Activated CD8-positive, alpha-beta memory T cell treated with anti-CD3 and anti-CD28 coated beads for 24 hours (primary cell): ENCODE measurements around the gene LEPR.
A peak's percentile ranks its signal among the peaks of the same experiment; 100 is the strongest.

Source experiments
- DNase-seq: peaks from one replicate; pipeline ENCODE4 v3.0.0-alpha.2; 2020

The LEPR gene

GRCh38 chr1:65412984-65413375 is 7.5 kb upstream of the LEPR start:
- no peak for DNase-seq

GRCh38 chr1:65414538-65414937 is 5.9 kb upstream of the LEPR start:
- DNase-seq, result no peak

DNA sequence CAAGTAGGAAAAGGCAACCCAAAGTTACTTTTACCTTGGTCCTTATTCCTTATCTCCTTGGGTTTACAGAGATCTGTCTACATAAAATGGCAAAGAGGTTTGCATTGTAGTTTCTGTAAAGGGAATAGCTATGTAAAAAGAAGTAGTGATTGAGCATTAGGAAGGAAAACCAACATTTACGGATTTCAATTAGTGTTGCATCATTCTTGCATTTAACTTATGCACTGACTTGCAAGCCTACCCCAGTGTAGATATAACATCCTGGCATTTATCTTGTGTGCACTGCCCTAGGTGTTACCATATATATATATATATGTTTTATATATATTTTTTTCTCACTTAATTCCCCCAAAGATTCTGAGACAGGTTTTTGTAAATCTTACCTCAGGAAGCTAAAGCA is 3.7 kb upstream of the LEPR start:
- DNase-seq, result no peak

DNA sequence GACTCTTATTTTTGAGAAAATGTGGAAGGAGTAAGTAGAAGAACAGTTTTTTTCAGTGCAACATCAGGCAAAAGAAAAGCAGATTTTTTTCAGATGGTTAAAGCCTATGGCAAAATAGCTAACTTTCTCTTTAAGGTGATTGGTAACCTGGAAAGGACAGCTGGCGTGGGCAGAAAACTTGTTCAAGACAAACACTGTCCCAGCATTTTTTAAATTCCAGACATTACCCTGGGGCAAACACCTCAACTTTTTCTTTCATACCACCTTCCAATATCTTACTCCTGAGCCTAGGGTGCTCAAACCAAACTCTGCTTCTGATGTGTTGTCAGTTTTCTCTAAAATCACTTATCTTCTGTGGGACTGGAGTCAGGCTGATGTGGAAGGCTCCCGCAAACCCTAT is 2.7 kb upstream of the LEPR start:
- DNase-seq, result no peak

GRCh38 chr1:65418522-65419185 is 1.8 kb upstream of the LEPR start:
- no peak for DNase-seq

GRCh38 chr1:65419681-65420589 is 533 bp upstream of the LEPR start:
- DNase-seq, result peak; percentile 98

DNA sequence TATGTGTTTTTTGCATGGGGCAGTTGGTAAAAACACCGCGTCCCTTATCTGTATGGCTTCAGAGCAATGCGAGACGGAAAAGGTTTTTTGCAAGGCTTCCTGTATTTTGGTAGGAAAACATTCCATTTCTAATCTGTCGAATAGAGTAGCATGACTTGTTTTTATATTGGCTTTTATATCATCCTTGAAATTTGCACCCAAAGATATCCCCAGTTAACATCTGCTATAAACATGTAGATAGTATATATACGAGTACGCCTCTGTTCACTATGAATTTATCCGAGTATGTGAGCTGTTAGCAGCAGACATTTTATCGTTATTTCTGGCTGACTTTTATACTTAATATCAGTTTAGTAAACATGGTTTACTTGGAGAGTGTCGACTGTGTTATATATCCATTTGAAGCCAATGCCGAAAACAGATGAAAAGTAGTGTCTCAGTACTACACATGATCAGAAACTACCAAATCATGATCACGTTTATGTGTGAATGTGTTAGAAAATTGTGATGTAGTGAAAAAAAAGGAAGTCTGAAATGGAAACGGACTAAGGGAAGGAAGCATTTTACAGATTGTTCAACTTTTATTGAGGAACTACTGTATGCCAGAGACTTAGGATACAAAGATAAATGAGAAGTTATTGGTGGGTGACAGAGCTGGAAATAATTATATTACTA is 1.0 kb downstream of the LEPR start:
- DNase-seq, result no peak

DNA sequence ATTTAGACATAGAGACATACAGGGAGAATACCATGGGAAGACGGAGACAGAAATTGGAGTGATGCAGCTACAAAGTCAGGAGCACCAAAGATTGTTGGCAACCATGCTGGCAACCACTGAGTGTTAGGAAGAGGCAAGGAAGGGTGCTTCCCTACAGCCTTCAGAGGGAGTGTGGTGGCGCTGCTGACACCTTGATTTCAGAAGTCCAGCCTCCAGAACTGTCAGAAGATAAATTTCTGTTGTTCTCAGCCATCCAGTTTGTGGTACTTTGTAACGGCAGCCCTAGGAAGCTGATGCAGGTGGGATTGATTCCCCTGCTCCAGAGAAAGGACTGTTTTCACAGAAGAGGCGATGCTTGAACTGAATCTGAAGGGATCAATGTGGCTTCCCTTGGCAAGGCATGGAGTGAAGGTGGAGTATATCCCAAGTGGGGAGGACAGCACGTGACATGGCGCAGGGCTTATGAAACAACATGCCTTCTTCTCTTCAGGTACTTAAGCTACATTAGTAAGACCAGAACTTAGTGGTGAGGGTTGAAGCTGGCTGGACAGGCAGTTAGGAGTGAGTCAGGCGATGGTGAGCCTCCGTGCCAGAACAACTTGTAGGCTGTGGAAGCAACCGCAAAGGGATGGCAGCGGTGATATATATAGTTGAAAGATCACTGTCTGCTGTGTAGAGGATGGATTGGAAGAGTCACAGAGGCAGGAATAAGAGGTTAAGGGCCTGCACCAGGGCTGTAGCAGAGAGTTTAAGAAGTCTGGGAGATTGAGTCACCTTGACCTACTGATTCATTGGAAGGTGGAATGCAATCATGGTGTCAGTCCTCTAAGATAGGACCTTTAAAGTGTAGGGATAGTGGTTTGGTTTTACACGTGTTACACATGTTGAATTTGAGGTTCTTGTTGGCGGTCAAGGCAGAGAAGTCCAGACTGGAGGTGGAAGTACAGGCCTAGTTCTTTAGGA is 2.1 kb downstream of the LEPR start:
- no peak for DNase-seq

DNA sequence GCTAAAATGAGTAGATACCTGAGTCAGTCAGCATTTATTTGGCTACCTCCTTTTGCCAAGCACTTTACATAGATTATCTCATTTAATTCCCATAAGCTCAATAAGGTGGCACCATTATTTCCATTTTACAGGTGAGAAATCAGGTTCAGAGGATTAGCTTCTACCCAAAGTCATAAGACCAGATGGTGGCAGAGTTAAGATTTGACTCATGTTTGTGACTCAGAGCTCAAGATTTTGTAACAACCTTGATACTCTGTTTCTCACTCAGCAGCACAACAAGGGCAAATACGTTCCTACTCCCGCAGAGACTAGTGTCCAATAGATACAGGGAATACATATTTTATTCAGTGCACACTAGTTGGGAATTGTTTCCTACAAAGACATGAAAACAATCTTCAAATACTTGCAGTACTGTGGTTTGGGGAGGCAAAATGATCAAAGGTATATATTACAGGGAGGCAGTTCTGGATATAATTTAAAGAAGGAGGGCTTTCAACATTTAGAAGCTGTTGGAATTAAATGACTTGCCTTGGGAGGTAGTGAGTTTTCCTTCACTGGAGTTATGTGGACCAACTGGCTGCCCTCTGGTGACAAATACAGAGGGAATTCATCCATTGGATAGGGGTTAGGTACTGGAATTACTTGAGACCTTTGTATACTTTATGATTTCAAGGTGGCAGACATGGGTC is 3.6 kb downstream of the LEPR start:
- no peak for DNase-seq

- no peak for DNase-seq
These were observed 4.1 kb downstream of the LEPR start for GRCh38 chr1:65424573-65424889.

DNA sequence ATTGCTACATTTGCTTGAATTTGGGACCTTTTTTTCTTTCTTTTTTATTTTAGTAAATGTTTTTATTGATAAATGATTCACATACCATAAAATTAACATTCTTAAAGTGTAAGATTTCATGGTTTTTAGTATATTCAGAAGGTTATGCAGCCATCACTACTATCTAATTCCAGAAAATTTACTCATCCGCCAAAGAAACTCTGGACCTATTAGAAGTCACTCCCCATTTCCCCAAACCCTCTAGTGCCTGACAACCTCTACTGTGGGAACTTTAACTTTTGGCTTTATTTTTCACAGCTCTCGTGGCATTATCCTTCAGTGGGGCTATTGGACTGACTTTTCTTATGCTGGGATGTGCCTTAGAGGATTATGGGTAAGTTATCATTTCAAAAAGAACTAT is 4.5 kb downstream of the LEPR start:
- no peak for DNase-seq

DNA sequence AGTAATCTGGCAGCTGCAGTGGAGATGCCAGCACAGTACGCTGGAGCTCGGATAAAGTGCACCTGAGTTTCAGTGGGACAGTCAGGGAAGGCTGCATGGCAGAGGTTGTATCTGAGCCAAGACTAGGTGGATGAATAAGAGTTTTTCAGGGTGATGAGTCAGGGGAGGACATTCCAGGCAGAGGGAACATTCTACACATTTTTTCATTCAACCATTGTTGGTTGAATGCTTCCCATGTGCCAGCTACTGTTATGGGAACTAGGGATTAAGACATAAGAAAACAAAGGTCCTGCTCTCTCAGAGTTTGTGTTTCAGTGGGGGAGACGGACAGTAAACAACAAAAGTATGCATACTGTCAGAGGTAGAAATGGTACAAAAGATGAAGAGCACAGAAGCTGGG is 5.2 kb downstream of the LEPR start:
- no peak for DNase-seq

GRCh38 chr1:65429078-65429477 is 8.6 kb downstream of the LEPR start:
- no peak for DNase-seq

DNA sequence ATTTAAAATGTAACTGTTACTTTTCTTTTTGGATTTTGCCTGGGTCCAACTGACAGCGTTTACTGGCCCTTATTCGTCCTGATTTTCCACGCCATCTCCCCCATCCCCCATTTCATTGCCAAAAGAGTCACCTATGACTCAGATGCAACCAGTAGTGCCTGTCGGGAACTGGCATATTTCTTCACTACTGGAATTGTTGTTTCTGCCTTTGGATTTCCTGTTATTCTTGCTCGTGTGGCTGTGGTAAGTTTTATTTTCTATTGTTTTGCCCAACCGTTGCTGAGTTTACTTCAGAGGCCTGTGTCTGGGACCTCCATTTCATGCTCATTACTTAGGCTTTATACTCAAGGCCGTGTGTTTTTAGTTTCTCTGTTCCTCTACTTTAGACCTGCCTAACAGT is 9.3 kb downstream of the LEPR start:
- no peak for DNase-seq

- DNase-seq, result no peak
These were observed 10.7 kb downstream of the LEPR start for GRCh38 chr1:65431111-65431705.

DNA sequence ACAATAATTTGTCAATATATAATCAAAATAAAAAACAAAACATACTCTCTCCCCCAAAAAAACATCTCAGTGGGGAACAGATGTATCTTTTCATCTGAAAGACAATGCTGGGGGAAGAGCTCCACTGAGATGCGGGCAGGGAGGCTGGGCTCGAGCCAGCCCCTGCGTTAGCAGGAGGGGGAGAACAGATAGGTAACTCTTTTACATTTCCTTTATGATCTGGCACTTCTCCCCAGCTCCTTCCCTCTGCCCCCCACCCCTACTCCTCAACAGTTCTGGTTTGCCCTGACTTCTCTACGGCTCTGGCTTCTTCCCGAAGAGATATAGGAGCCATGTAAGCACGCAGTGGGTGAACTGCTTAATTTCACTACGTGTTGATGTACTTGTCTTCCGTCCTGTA is 12.4 kb downstream of the LEPR start:
- no peak for DNase-seq

DNA sequence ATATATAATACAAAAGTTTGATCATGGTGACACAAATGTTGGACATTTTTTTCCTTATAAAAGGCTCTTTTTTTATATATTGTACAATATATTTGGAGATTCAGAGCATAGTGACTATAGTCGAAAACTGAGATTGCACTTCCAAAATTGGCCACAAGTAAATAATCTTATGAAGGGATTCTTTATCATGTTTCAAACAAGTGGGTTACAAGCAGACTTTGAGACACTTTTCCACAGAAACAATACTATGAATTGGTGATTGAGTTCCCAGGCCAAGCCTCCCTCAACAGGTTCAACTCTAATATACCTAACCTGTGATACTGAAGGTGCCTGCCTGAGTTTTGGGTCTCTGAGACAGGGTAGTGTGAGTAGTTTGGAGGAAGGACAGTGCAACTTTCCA is 13.8 kb downstream of the LEPR start:
- no peak for DNase-seq

DNA sequence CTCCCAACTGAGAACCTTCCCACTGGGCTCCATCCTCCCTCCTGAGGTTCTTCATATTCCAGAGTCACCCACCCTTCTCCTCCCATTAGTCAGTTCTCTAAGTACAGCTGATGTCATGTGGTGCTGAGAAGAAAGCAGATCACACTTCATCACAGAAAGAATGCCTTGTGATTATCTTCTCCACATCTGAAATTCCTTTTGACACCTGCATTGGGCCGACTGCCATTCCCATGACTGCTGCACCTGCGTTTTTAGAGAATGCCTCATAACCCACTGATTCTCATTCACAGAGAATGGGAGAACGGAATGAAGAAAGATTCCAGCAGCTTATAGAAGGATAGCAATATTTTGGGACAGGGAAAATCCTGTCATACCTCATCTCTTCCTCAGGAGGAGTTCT is 14.3 kb downstream of the LEPR start:
- DNase-seq, result no peak

GRCh38 chr1:65435987-65436386 is 15.5 kb downstream of the LEPR start:
- DNase-seq, result no peak

GRCh38 chr1:65437616-65438015 is 17.1 kb downstream of the LEPR start:
- DNase-seq, result no peak

DNA sequence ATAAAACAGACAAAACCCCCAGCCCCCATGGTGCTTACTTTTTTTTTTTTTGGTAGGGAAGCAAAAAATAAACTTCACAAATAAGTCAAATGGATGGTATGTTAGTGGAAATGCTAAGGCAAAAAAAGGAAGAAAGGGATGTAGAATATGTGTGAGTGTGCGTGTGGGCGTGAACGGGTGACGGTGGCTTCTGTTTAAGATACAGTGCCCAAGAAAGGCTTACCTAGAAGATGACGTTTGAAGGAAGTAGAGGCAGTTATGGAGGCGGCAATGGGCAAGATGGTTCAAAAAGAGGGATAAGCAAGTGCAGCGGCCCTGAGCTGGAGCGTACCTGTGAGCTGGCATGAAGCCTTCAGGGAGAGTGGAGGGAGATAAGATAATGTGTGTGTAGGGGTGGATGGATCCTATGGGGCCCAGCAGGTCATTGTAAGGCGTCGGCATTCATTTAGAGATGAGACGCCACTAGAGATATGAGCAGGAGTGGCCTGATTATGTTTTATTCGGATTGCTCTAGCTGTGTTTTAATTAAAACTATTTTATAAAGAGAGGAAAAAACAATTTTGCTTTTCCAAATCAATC is 19.9 kb downstream of the LEPR start:
- no peak for DNase-seq

- no peak for DNase-seq
These were observed 20.4 kb downstream of the LEPR start for GRCh38 chr1:65440915-65441314.
